Activated CD4-positive, alpha-beta T cell treated with anti-CD3 and anti-CD28 coated beads, Interleukin-2, amount 10 ng/mL, durations not matched to agents 24 days and 14 days (primary cell): ENCODE data around the gene IL1RAPL2. TPM values are rescaled to one million over a fixed set of nuclear protein-coding genes. Genes with fewer than 3 reads are reported as not detected.

ENCODE experiments used
- DNase-seq: peaks from one replicate; pipeline ENCODE4 v3.0.0; 2022
- H3K27ac Mint-ChIP-seq: one replicate; pipeline ENCODE4 v1.8.0; 2022; ENCODE audit warnings: mild to moderate bottlenecking, mixed read lengths
- H3K27me3 Mint-ChIP-seq: one replicate; pipeline ENCODE4 v1.8.0; 2022; ENCODE audit warnings: mixed read lengths
- H3K36me3 Mint-ChIP-seq: one replicate; pipeline ENCODE4 v1.8.0; 2022; ENCODE audit warnings: low read depth, mild to moderate bottlenecking, mixed read lengths
- H3K4me1 Mint-ChIP-seq: one replicate; pipeline ENCODE4 v1.8.0; 2021; ENCODE audit warnings: mixed read lengths
- H3K4me3 Mint-ChIP-seq: one replicate; pipeline ENCODE4 v1.8.0; 2022; ENCODE audit warnings: mild to moderate bottlenecking, moderate library complexity, mixed read lengths
- H3K9me3 Mint-ChIP-seq: one replicate; pipeline ENCODE4 v1.8.0; 2021; ENCODE audit warnings: mixed read lengths
- intact Hi-C: fragments of 100-400 bp; cut with micrococcal nuclease; formaldehyde crosslinking; loops from one replicate; pipeline ENCODE4 v1.15.1; 2023
- total RNA-seq: library from RNA; stranded (reverse); gene quantifications from 2 replicates; pipeline ENCODE4 v1.2.3, GENCODE V29; 2022

Gene IL1RAPL2
- total RNA-seq, 1 donor from 2014 or later = not detected

DNA sequence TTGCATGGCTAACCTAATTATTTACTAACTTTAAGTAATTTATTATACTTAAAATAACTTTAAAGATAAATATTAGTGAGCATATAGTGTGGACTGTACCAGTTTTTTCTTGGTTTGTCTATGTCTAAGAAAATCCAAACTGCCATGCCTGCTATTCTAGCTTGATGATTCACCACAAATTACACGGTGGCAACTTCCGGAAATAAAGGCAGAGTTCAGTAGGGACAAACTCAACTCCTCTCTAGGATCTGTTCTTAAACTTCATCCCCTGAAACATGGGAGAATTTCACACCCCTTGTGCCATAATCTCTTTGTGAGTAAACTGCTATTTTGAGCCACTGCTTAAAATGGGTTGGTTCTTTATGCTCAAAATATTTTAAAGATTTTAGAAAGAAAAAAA lies 1042.7 kb downstream of the IL1RAPL2 start:
- H3K27me3 Mint-ChIP-seq = no peaks in the 10 kb centered on the region

DNA sequence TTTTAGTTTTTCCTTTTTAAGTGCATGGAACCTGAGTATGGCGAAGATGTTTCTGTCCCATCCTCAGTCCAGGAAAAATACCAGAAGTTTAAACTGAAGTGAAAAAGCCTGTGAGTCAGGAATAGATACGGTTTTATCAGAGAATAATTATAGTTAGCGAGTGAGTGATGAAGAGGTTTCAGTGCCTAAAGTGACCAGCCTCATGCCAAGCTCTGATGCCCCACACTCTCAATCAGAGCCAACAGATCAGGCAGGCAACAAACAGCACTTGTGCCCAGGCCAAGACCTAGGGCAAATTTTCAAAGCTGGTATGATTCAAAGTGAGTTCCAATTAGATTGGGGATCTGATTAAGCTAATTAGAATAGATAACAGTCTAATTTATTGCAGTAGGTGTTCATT lies 1043.5 kb downstream of the IL1RAPL2 start:
- Mint-ChIP-seq H3K27ac (no peak overlapping the region), H3K4me1 (no peaks in the 10 kb centered on the region), H3K27me3 (no peaks in the 10 kb centered on the region), H3K36me3 (no peaks in the 10 kb centered on the region), H3K4me3 (no peak overlapping the region), H3K9me3 (no peaks in the 10 kb centered on the region)
- no peak for DNase-seq
- intact Hi-C loops = no loop called here

More for the DNA sequence above, 1042.7 kb downstream of the IL1RAPL2 start:
- no peak overlapping the region for H3K27ac Mint-ChIP-seq
- no peak for DNase-seq
- H3K9me3 Mint-ChIP-seq = no peaks in the 10 kb centered on the region
- H3K4me3 Mint-ChIP-seq = no peak overlapping the region
- intact Hi-C loops = no loop called here
- no peaks in the 10 kb centered on the region for H3K36me3 Mint-ChIP-seq
- H3K4me1 Mint-ChIP-seq = no peaks in the 10 kb centered on the region

- Mint-ChIP-seq H3K4me1 (no peaks in the 10 kb centered on the region), H3K4me3 (no peak overlapping the region), H3K36me3 (no peaks in the 10 kb centered on the region), H3K27ac (no peak overlapping the region), H3K27me3 (no peaks in the 10 kb centered on the region), H3K9me3 (no peaks in the 10 kb centered on the region)
- DNase-seq = no peak
- intact Hi-C loops = no loop called here
Observed at GRCh38 chrX:105610411-105610810, 1044.4 kb downstream of the IL1RAPL2 start.

- Mint-ChIP-seq H3K4me3 (no peak overlapping the region), H3K27me3 (no peaks in the 10 kb centered on the region), H3K36me3 (no peaks in the 10 kb centered on the region), H3K9me3 (no peaks in the 10 kb centered on the region), H3K27ac (no peak overlapping the region), H3K4me1 (no peaks in the 10 kb centered on the region)
- intact Hi-C loops = no loop called here
- no peak for DNase-seq
Observed at GRCh38 chrX:105618393-105619101, 1052.5 kb downstream of the IL1RAPL2 start.

GRCh38 chrX:105634180-105634579 lies 1068.2 kb downstream of the IL1RAPL2 start:
- H3K9me3 Mint-ChIP-seq = peaks cover 3% of the 10 kb centered on the region
- intact Hi-C loops = no loop called here
- no peaks in the 10 kb centered on the region for H3K27me3 Mint-ChIP-seq
- H3K4me3 Mint-ChIP-seq = no peak overlapping the region
- no peak overlapping the region for H3K27ac Mint-ChIP-seq
- H3K4me1 Mint-ChIP-seq = no peaks in the 10 kb centered on the region
- H3K36me3 Mint-ChIP-seq = no peaks in the 10 kb centered on the region
- no peak for DNase-seq

DNA sequence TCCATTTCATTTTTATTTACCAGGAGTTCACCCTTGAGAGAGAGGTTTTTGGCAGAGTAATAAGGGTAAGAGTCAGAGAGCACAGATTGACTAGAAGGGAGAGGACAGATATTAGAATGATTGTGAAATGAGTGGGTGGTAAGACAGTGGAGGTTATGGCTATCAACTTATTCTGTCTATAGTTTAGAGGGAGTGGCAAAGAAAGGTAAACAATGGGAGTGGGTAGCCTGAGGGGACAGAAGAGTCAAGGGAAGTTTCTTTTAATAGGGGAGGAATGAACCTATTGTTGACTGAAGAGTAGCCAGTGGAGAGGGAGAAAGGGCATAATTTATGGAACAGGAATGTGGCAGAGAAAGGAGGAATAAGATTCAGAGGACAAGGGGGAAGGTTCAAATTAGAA lies 1069.8 kb downstream of the IL1RAPL2 start:
- Mint-ChIP-seq H3K27me3 (no peaks in the 10 kb centered on the region), H3K4me1 (no peaks in the 10 kb centered on the region), H3K27ac (no peak overlapping the region), H3K36me3 (no peaks in the 10 kb centered on the region), H3K9me3 (peaks cover 3% of the 10 kb centered on the region), H3K4me3 (no peak overlapping the region)
- intact Hi-C loops = no loop called here
- DNase-seq = no peak

DNA sequence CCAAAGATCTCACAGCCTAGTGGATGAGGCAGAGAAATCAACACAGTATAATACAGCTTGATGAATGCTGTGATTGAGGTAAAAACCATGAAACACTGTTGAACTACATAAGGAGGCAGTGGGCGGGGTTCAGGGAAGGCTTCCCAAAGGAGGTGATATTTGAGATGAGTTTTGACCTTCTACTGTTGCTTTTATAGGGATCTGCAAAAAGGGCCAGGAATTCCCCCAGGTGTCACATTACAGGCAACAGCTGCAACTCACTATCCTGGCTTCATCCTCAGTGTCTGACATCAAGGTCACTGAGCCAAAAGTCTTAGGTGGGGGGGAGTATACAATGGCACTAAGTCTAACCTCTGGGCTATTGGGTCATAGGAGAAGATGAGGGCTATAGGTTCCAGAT lies 1070.7 kb downstream of the IL1RAPL2 start:
- no peaks in the 10 kb centered on the region for H3K36me3 Mint-ChIP-seq
- H3K27ac Mint-ChIP-seq = no peak overlapping the region
- no peaks in the 10 kb centered on the region for H3K4me1 Mint-ChIP-seq
- H3K27me3 Mint-ChIP-seq = no peaks in the 10 kb centered on the region
- intact Hi-C loops = no loop called here
- DNase-seq = no peak
- no peak overlapping the region for H3K4me3 Mint-ChIP-seq
- H3K9me3 Mint-ChIP-seq = peaks cover 3% of the 10 kb centered on the region

DNA sequence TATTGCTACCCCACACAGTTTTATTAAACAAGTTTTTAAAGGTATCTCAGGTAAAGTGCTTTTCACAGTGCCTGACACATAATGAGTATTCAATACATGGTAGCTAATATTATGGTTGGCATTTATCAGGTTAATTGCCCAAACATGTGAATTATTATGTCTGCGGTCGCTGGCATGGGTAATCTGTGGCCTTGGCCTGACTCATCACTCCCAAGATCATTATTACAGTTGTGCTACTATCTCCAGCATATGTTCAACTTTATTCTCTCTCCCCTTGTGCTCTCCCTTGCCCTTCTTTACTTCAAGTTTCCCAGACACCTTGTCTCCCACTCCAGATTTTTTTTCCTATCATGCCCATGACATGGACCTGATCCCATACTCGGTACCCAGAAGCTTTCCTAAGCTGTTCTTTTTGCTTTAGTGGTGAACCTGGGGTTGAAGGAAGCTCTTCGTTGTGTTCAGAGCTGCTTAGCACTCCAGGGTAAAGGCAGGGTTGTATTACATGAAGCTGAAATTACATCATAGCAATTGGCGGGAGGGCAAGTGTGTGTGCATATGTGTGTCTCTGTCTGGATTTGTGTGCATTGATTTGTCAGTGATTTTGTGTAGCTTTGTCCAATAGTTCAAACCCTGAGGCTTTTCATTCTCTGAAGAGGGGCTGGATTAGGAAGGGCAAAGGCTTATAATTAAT lies 1079.8 kb downstream of the IL1RAPL2 start:
- no peaks in the 10 kb centered on the region for H3K9me3 Mint-ChIP-seq
- H3K4me1 Mint-ChIP-seq = no peaks in the 10 kb centered on the region
- intact Hi-C loops = no loop called here
- no peak overlapping the region for H3K27ac Mint-ChIP-seq
- H3K4me3 Mint-ChIP-seq = no peak overlapping the region
- H3K36me3 Mint-ChIP-seq = no peaks in the 10 kb centered on the region
- no peak for DNase-seq
- H3K27me3 Mint-ChIP-seq = no peaks in the 10 kb centered on the region

GRCh38 chrX:105646592-105647372 lies 1080.8 kb downstream of the IL1RAPL2 start:
- no peak for DNase-seq
- H3K4me1 Mint-ChIP-seq = no peaks in the 10 kb centered on the region
- H3K27me3 Mint-ChIP-seq = no peaks in the 10 kb centered on the region
- no peaks in the 10 kb centered on the region for H3K36me3 Mint-ChIP-seq
- intact Hi-C loops = no loop called here
- no peaks in the 10 kb centered on the region for H3K9me3 Mint-ChIP-seq
- no peak overlapping the region for H3K27ac Mint-ChIP-seq
- no peak overlapping the region for H3K4me3 Mint-ChIP-seq

GRCh38 chrX:105647749-105648148 lies 1081.8 kb downstream of the IL1RAPL2 start:
- intact Hi-C loops = no loop called here
- no peak for DNase-seq
- H3K4me3 Mint-ChIP-seq = no peak overlapping the region
- H3K9me3 Mint-ChIP-seq = no peaks in the 10 kb centered on the region
- no peaks in the 10 kb centered on the region for H3K4me1 Mint-ChIP-seq
- no peaks in the 10 kb centered on the region for H3K27me3 Mint-ChIP-seq
- no peak overlapping the region for H3K27ac Mint-ChIP-seq
- H3K36me3 Mint-ChIP-seq = no peaks in the 10 kb centered on the region

- Mint-ChIP-seq H3K4me1 (no peaks in the 10 kb centered on the region), H3K9me3 (no peaks in the 10 kb centered on the region), H3K27me3 (no peaks in the 10 kb centered on the region), H3K27ac (no peak overlapping the region), H3K36me3 (no peaks in the 10 kb centered on the region), H3K4me3 (no peak overlapping the region)
- DNase-seq = no peak
- intact Hi-C loops = no loop called here
Observed at GRCh38 chrX:105648732-105649131, 1082.7 kb downstream of the IL1RAPL2 start.

GRCh38 chrX:105650577-105650976 lies 1084.6 kb downstream of the IL1RAPL2 start:
- Mint-ChIP-seq H3K9me3 (no peaks in the 10 kb centered on the region), H3K4me1 (no peaks in the 10 kb centered on the region), H3K27ac (no peak overlapping the region), H3K4me3 (no peak overlapping the region), H3K27me3 (no peaks in the 10 kb centered on the region), H3K36me3 (no peaks in the 10 kb centered on the region)
- no peak for DNase-seq
- intact Hi-C loops = no loop called here

DNA sequence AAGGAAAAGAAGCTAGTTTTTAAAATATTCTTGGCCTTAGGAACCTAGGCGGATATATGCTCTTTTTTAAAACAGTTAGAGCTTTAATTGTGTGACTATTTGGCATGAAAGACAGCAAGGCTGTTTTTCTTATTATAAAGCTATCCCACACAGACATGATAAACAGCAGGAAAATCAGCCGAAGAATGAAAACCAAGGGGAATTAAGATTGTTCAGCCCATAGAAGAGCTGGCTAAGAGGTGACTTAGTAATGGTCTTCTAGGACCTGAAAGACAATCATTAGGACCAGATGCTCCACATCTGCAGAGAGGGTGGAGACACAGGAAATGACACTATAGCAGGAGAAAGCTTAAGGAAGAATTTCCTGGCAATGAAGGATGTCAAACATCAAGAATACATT lies 1085.0 kb downstream of the IL1RAPL2 start:
- intact Hi-C loops = no loop called here
- no peak overlapping the region for H3K27ac Mint-ChIP-seq
- H3K36me3 Mint-ChIP-seq = no peaks in the 10 kb centered on the region
- H3K4me1 Mint-ChIP-seq = no peaks in the 10 kb centered on the region
- no peak for DNase-seq
- no peaks in the 10 kb centered on the region for H3K9me3 Mint-ChIP-seq
- H3K27me3 Mint-ChIP-seq = no peaks in the 10 kb centered on the region
- no peak overlapping the region for H3K4me3 Mint-ChIP-seq

DNA sequence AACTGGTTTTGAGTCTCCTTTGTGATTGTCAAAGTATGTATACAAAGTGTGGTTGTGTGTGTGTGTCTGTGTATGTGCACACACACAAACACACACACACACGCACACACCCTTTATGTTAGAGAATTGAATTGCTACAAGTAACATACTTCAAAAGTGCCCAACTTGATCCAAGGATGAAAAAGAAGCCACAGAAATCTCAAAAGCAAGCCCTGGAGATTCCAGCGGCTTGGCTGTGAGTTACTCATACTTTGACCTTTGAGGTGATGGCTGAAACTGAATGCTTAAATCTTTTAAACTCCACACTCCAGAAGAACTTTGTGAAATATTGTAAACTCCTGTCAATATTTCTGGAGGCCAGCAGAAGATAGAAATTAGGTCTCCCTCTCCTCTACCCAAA lies 1087.9 kb downstream of the IL1RAPL2 start:
- H3K27me3 Mint-ChIP-seq = no peaks in the 10 kb centered on the region
- intact Hi-C loops = no loop called here
- no peaks in the 10 kb centered on the region for H3K4me1 Mint-ChIP-seq
- H3K27ac Mint-ChIP-seq = no peak overlapping the region
- no peak for DNase-seq
- no peaks in the 10 kb centered on the region for H3K36me3 Mint-ChIP-seq
- no peak overlapping the region for H3K4me3 Mint-ChIP-seq
- no peaks in the 10 kb centered on the region for H3K9me3 Mint-ChIP-seq
